Left lung (tissue), 14 donors: ENCODE results near the gene IVNS1ABP. TPM values are rescaled to one million over a fixed set of nuclear protein-coding genes. Genes with fewer than 3 reads are reported as not detected.
A peak's percentile ranks its signal among the peaks of the same experiment; 100 is the strongest.
"Not testable (repeated sequence)": the region's sequence is repeated elsewhere in the genome, so short reads cannot be mapped to it uniquely, and the experiment has no call there.

Source experiments
- ATAC-seq: fragments of 200-7000 bp; cut with Tn5 transposase; one replicate; pipeline ENCODE4 v1.9.1; 2020; ENCODE audit warnings: moderate library complexity
- DNase-seq, 4 donors: peaks; one replicate each; pipeline ENCODE4 v3.0.0-alpha.2; 2013 to 2020
- H3K27ac ChIP-seq, 2 donors: fragments of 200-600 bp; sonication (generic) in 1 of 2; one replicate each; pipeline versions ENCODE4 v1.5.0 to v1.8.0; 2020 to 2021
- H3K27me3 ChIP-seq, 2 donors: fragments of 200-600 bp; sonication (generic) in 1 of 2; one replicate each; pipeline versions ENCODE4 v1.5.0 to v1.8.0; 2020 to 2021
- H3K36me3 ChIP-seq, 2 donors: fragments of 200-600 bp; sonication (generic) in 1 of 2; one replicate each; pipeline versions ENCODE4 v1.5.0 to v1.8.0; 2020 to 2021
- H3K4me1 ChIP-seq, 2 donors: fragments of 200-600 bp; one replicate each; pipeline ENCODE4 v1.8.0; 2021
- H3K4me3 ChIP-seq, 2 donors: fragments of 200-600 bp; sonication (generic) in 1 of 2; one replicate each; pipeline versions ENCODE4 v1.5.0 to v1.8.0; 2020 to 2021; ENCODE audit warnings: mild to moderate bottlenecking in 1 of 2
- H3K9me3 ChIP-seq, 2 donors: fragments of 200-600 bp; sonication (generic) in 1 of 2; one replicate each; pipeline versions ENCODE4 v1.5.0 to v1.8.0; 2020 to 2021
- CTCF ChIP-seq, 2 donors: fragments of 200-600 bp; sonication (generic) in 1 of 2; IDR thresholded peaks; one replicate each; pipeline versions ENCODE4 v1.5.0 to v1.8.0; 2021; ENCODE audit warnings: antibody characterized with exemption in 2 of 2
- intact Hi-C, 2 donors: fragments of 100-400 bp; cut with DNase I; formaldehyde crosslinking; loops; one replicate each; pipeline versions ENCODE4 v1.11.2 to v1.14.2; 2022
- long read RNA-seq, 12 donors: library from polyadenylated mRNA in 2 of 12; unstranded in 2 of 12; transcript quantifications; one replicate each; pipeline ENCODE4 v2.0.0 and lab custom pipeline, GENCODE V29; 2019 to 2026
- polyA plus RNA-seq, 6 donors: library from polyadenylated mRNA; unstranded; fragments of 120-200 nt; gene quantifications; one replicate each; pipeline ENCODE4 v1.2.1, GENCODE V29; 2013; ENCODE audit not compliant: insufficient read length in 6 of 6
- total RNA-seq, 2 donors: library from RNA; stranded (reverse); fragmentation: NEBNext Ultra II Directional; extraction: Animal tissue kit (Norgen Biotek cat#: 25700); gene quantifications; one replicate each; pipeline ENCODE4 v1.2.1, GENCODE V29; 2021
- donor health status: DM: no; HTN: yes; CAD: no.
- donor health status: DM: no; HTN: no; CAD: no.

The IVNS1ABP gene
- total RNA-seq (100 to 1,000 TPM in 1 of 2 donors, 10 to 100 TPM in 1; 74.3 to 134 TPM), polyA plus RNA-seq (100 to 1,000 TPM; 144 to 215 (median 184) TPM)
- long read RNA-seq, donor 1, full-length matches to known transcripts: 17 of 147 reads
- long read RNA-seq, donor 1, partial matches to known transcripts: 130 of 147 reads
- long read RNA-seq, donor 1, other reads (novel, unspliced or antisense): 0 of 147 reads
- long read RNA-seq, donor 2, full-length matches to known transcripts: 23 of 91 reads
- long read RNA-seq, donor 2, partial matches to known transcripts: 68 of 91 reads
- long read RNA-seq, donor 2, other reads (novel, unspliced or antisense): 0 of 91 reads
- long read RNA-seq, donor 3, full-length matches to known transcripts: 15 of 80 reads
- long read RNA-seq, donor 3, partial matches to known transcripts: 65 of 80 reads
- long read RNA-seq, donor 3, other reads (novel, unspliced or antisense): 0 of 80 reads
- long read RNA-seq, donor 4, full-length matches to known transcripts: 4 of 6 reads
- long read RNA-seq, donor 4, partial matches to known transcripts: 1 of 6 reads
- long read RNA-seq, donor 4, other reads (novel, unspliced or antisense): 1 of 6 reads
- long read RNA-seq, donor 5, full-length matches to known transcripts: 20 of 63 reads
- long read RNA-seq, donor 5, partial matches to known transcripts: 43 of 63 reads
- long read RNA-seq, donor 5, other reads (novel, unspliced or antisense): 0 of 63 reads
- long read RNA-seq, donor 6, full-length matches to known transcripts: 14 of 52 reads
- long read RNA-seq, donor 6, partial matches to known transcripts: 38 of 52 reads
- long read RNA-seq, donor 6, other reads (novel, unspliced or antisense): 0 of 52 reads
- long read RNA-seq, donor 7, full-length matches to known transcripts: 6 of 18 reads
- long read RNA-seq, donor 7, partial matches to known transcripts: 12 of 18 reads
- long read RNA-seq, donor 7, other reads (novel, unspliced or antisense): 0 of 18 reads
- long read RNA-seq, donor 8, full-length matches to known transcripts: 19 of 40 reads
- long read RNA-seq, donor 8, partial matches to known transcripts: 21 of 40 reads
- long read RNA-seq, donor 8, other reads (novel, unspliced or antisense): 0 of 40 reads
- long read RNA-seq, donor 9: 0 reads
- long read RNA-seq, donor 10, full-length matches to known transcripts: 2 of 4 reads
- long read RNA-seq, donor 10, partial matches to known transcripts: 1 of 4 reads
- long read RNA-seq, donor 10, other reads (novel, unspliced or antisense): 1 of 4 reads
- long read RNA-seq, donor 11, full-length matches to known transcripts: 18 of 99 reads
- long read RNA-seq, donor 11, partial matches to known transcripts: 81 of 99 reads
- long read RNA-seq, donor 11, other reads (novel, unspliced or antisense): 0 of 99 reads
- long read RNA-seq, donor 12, full-length matches to known transcripts: 14 of 53 reads
- long read RNA-seq, donor 12, partial matches to known transcripts: 39 of 53 reads
- long read RNA-seq, donor 12, other reads (novel, unspliced or antisense): 0 of 53 reads

GRCh38 chr1:185317034-185317885, at the start of gene IVNS1ABP:
Gene IVNS1ABP (minus strand): TSS chr1:185317243. CDS start chr1:185309493, 7,750 bp downstream.
- DNase-seq (peak; percentile 93 to 97 (median 96)), ATAC-seq (peak; percentile 90)
- Histone ChIP-seq H3K4me1 (peaks cover 20 to 47% of the 10 kb centered on the region in 2 donors), H3K36me3 (no peaks in the 10 kb centered on the region), H3K27me3 (no peaks in the 10 kb centered on the region), H3K9me3 (no peaks in the 10 kb centered on the region), H3K27ac (peak within 1 kb of the TSS; percentile 98 to 99), H3K4me3 (peak within 1 kb of the TSS; percentile 97)
- TF ChIP-seq CTCF (IDR thresholded peaks at IDR 0.05): no peak
- intact Hi-C loops: no loop called here

- H3K9me3 ChIP-seq: peaks cover 0 to 8% of the 10 kb centered on the region in 2 donors
- intact Hi-C loops: no loop called here
- H3K36me3 ChIP-seq: no peaks in the 10 kb centered on the region
- no peak for DNase-seq
- H3K4me3 ChIP-seq: no peak overlapping the region
- H3K4me1 ChIP-seq: peaks cover 0 to 4% of the 10 kb centered on the region in 2 donors
- no peak overlapping the region for H3K27ac ChIP-seq
- ATAC-seq: no peak
- TF ChIP-seq CTCF (IDR thresholded peaks at IDR 0.05): no peak
- H3K27me3 ChIP-seq: no peaks in the 10 kb centered on the region
Observed at GRCh38 chr1:185365951-185366350, 48.9 kb upstream of the IVNS1ABP start.

GRCh38 chr1:185364528-185364927, 47.5 kb upstream of the IVNS1ABP start:
- intact Hi-C loops, H3K9me3 ChIP-seq, DNase-seq, H3K4me3 ChIP-seq, ATAC-seq, H3K4me1 ChIP-seq, H3K36me3 ChIP-seq, H3K27me3 ChIP-seq, H3K27ac ChIP-seq: not testable (repeated sequence)

GRCh38 chr1:185363205-185363604, 46.2 kb upstream of the IVNS1ABP start:
- no peaks in the 10 kb centered on the region for H3K4me1 ChIP-seq
- H3K36me3 ChIP-seq: no peaks in the 10 kb centered on the region
- H3K9me3 ChIP-seq: peaks cover 0 to 8% of the 10 kb centered on the region in 2 donors
- intact Hi-C loops: no loop called here
- no peak for TF ChIP-seq CTCF (IDR thresholded peaks at IDR 0.05)
- no peak overlapping the region for H3K4me3 ChIP-seq
- ATAC-seq (no peak), DNase-seq (no peak)
- H3K27me3 ChIP-seq: no peaks in the 10 kb centered on the region
- no peak overlapping the region for H3K27ac ChIP-seq
